ENCODE data around the gene PRRC2B.
"Not testable (repeated sequence)": the region's sequence is repeated elsewhere in the genome, so short reads cannot be mapped to it uniquely, and the experiment has no call there.

PRRC2B gene

DNA sequence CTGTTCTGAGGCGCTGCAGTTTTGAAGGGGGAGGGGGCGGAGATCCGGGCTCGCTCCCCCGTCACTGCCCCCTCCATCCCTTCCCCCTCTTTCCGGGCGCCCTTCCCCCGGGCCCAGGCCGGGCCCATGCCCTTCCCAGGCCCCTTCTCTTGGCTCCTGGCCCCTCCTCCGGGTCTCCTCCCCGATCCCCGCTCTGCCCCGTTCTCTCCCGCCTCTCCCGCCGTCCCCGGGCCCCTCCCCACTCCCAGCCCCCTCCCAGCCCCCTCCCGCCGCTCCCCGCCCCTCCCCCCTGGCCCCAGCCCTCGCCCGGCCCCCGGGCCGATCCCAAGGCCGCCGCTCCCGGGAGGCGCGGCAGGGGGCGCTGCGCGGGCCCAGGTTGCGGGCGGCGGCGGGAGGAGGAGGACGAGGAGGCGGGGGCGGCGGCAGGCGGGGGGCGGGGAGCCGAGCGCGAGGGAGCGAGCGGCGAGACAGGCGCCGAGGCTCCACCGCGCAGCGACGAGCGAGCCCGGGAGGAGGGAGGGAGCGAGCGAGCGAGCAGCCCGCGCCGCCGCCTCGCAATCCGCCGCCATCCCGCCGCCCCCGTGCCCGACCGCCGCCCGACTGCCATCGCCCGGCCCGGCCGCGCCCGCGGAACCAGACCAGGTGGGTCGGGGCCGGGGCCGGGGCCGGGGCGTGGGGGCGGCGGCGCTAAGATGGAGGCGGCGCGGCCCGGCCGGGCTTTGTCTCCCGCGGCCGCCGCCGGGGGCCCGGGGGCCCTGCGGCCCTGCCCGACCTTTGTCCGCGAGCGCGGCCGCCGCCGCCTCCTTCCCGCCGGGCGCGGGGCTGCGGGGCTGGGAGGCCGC lies at the start of gene PRRC2B:
PRRC2B (plus strand) TSS at position 465 of the 842 bp plus-strand sequence. CDS start 36,059 bp downstream, outside the sequence.
- DNase-seq, result peak in 1 of 2 experiments; percentile 55

DNA sequence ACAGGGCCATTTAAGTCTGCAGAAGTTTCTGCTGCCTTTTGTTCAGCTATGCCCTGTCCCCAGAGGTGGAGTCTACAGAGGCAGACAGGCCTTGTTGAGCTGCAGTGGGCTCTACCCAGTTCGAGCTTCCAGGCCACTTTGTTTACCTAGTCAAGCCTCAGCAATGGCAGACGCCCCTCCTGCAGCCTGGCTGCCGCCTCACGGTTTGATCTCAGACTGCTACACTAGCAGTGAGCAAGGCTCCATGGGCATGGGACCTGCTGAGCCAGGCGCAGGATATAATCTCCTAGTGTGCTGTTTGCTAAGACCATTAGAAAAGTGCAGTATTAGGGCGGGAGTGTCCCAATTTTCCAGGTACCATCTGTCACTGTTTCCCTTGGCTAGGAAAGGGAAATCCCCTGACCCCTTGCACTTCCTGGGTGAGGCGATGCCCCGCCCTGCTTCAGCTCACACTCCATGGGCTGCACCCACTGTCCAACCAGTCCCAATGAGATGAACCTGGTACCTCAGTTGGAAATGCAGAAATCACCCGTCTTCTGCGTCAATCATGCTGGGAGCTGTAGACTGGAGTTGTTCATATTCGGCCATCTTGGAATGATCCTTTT lies 48.9 kb upstream of the PRRC2B start:
- DNase-seq, result not testable (repeated sequence)

DNA sequence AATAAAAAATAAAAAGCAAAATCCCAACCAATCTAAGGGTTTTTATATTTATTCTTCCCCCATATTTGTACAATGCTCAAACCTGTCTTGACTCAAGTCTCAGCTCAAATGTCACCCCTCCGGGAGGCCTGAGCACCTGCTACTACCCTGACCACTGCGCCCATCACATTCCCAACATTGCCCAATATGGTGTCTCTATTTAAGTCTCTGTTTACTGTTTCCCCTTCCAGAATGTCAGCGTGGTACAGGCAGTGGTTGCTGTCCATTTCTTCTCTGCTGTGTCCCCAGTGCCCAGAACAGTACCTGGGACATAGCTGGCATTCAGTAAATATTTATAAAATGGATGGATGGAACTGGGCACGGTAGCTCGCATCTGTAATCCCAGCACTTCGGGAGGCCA lies 47.3 kb upstream of the PRRC2B start:
- no peak for DNase-seq

DNA sequence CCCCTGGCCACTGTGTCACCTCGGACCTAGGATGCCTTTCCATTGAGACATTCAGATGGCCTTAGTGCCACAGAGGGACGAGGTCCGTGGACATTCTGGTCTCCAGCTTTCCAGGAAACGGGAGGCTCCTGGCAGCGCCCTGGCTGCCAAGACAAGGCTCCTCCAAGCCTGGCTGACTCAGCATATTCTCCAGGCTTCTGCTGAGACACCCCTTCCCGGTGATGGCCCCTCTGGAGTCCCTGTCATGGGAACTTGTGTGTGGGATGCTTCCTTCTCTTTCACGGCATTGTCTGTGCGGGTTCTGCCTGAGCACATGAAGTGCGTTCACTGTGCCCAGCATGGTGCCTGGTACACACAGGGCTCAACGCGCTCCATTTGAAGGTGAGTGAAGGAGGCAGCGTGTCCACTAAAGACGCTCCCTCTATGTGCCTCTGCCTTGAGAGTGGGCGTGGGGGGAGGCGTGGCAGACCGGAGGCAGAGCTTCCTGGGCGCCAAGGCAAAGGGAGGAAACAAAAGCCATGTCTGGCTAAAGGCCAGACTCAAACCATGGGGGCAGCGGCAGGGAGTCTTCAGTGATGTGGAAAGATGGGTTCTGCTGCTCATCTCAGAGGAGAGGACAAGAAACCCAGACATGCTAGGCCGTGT lies 46.4 kb upstream of the PRRC2B start:
- no peak for DNase-seq

DNA sequence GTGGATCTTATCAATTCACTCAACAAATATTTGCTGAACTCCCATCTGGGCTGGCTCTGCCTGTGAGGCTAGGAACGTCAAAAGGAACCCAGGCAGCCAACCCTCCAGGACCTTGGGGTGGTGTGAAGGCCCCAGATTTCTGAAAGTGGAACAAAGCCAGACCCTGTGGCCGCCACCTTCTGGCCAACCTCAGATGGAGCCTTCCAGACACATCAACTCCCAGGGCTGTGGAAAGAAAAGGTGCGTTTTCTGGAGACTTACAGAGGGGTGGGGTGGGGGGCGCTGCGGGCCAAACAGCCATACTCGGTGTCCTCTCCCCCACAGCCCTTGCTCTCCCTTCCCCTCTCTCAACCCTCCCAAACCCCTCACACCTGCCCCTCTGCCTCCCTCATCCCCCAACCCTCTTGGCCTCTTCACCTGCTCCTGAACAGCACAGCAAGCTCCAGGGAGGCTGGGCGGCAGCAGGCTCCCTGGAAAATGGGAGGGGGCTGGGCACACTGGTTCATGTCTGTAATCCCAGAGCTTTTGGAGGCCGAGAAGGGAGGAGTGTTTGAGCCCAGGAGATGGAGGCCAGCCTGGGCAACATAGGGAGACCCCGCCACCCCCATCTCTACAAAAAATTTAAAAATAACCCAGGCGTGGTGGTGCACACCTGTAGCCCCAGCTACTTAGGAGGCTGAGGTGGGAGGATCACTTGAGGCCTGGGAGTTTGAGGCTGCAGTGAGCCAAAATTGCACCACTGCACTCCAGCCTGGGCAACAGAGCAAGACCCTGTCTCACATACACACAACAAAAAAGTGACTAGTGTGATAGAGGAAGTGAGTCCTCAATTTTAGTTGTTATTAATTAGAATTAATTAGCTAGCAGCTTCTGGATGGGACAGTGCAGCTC lies 45.0 kb upstream of the PRRC2B start:
- DNase-seq, result no peak

DNA sequence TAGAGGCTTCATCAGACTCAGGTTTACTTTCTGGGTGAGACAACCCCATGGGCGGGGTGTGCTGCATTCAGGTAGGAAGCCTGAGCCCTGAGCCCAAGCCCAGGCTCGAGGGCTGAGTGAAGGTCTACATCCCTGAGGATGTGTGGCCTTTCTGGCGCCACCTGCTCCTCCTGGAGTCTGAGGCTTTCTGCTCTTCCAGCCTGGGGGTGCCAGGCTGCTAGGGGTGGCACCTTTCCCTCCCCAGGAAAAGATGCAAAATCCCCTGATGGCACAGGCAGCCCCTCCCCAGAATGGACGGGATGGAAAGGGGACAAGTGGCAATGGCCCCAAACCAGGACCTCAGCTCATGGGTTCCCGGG lies 44.4 kb upstream of the PRRC2B start:
- DNase-seq, result no peak

DNA sequence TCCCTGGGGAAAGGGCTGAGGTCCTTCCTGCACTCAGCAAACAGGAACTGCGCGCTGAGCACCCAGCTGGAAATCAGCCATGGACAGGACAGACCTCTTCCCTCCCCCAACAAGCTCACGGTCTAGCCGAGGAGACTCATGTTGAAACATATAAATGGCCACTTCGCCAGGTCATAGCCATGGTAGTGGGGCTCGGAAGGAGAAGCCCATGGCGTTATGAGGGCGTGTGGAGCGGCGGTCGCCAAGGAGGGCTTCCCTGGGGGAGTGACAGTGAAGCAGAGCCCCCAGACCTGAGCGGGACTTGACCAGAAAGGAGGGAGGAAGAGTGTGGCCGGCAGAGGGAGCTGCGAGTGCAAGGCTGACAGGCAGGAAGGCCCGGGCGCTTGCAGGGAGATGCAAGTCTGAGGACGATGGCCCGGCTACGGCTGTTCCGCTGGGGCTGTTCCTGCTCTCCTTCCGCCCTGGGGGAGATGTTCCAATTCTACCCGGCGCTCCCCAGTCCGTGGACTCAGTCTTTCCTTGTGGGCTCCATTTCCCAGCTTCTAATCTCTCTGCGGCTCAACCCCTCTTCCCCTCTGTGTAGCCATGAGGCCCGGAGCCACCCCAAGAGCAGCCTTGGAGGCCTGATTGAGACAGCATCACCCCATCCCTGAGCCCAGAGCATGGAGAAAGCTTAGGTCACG lies 43.9 kb upstream of the PRRC2B start:
- peak in 1 of 2 experiments; percentile 37 for DNase-seq

DNA sequence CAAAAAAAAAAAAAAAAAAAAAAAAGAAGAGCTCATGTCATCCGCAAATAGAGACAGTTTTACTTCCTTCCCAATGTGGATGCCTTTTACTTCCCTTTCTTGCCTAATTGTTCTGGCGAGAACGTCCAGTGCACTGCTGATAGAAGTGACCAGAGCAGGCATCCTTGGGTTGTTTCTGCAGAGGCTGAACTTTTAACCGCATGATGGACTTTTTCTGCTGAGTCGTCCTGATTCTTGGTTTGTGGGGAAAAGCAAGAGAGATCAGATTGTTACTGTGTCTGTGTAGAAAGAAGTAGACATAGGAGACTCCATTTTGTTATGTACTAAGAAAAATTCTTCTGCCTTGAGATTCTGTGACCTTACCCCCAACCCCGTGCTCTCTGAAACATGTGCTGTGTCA lies 37.4 kb upstream of the PRRC2B start:
- not testable (repeated sequence) for DNase-seq

DNA sequence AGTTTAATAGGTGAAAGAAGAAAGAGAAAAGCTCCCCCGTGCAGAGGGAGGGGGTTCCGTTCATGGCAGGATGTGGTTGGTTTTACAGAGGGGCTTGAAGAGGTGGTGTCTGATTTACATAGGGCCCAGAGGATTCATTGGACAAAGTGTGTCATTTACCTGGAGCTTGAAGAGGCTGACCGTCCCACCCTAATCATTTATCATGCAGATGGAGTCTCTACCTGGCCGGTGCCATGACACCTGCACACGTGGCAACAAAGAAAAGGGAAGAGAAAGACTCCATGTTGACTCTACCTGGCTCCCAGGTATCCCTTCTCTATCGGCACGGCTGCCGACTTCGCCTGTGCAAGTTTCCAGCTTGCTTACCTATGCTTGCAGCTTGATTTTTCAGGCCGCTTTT lies 35.3 kb upstream of the PRRC2B start:
- DNase-seq, result no peak

DNA sequence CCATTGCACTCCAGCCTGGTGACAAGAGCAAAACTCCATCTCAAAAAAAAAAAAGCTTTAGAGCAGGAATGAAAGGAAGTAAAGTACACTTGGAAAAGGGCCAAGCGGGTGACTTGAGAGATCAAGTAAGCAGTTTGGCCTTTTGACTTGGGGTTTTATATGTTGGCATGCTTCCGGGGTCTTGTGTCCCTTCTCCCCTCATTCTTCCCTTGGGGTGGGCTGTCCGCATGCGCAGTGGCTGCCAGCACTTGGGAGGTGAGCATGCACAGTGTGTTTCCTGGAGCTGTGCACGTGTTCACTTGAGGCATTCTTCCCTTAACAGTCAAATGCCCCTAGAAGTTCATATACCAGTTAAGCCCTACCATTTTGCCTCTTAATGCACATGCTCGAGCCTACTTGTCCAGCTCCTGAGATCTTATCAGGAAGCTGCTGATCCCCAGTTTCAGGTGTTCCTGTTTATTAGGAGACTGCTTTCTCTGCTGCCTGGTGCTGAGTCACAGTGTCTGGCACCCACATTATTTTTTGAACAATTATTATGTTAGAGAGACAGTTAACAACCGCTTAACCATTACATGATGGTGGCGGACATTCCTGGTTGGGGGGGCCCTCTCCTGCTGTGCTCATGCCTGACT lies 32.6 kb upstream of the PRRC2B start:
- no peak for DNase-seq

DNA sequence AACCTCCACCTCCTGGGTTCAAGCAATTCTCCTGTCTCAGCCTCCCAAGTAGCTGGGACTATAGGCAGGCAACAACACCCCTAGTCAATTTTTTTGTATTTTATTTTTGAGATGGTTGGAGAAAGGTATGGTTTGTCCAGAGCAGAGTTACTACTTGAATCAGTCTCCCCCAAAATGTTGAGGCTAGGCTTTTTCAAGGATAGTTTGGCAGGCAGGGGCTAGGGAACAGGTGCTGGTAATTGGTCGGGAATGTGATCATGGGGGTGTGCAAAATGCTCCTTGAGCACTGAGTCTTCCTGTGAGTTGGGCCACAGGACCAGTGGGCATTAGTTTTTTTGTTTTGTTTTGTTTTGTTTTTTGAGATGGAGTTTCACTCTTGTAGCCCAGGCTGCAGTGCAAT lies 28.3 kb upstream of the PRRC2B start:
- no peak for DNase-seq

DNA sequence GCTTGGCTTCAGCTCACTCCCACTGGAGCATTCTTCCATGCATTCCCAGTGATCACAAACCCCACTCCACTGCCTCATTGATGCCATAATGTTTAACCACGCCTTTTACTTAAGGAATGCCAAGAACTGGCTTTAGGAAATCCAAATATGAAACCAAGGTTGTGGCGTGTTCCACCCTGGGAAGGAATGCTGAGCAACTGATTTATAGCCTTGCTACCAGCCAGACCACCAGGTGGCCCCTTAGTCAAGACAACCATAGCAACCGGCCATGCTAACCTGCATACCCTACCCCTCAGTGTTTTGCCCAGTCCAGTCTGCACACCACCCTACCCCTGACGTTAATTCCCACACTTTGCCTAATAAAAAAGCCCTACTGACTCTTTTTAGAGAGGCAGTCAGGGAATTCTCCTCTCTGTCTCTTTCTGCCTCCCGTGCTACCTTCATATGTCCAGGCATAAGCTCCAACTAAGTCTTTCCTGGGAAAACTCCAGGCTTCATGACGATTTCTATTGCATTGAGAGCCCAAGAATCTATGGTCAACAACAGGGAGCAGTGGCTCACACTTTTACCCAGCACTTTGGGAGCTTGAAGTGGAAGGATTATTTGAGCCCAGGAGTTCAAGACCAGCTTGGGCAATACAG lies 27.0 kb upstream of the PRRC2B start:
- DNase-seq, result no peak

DNA sequence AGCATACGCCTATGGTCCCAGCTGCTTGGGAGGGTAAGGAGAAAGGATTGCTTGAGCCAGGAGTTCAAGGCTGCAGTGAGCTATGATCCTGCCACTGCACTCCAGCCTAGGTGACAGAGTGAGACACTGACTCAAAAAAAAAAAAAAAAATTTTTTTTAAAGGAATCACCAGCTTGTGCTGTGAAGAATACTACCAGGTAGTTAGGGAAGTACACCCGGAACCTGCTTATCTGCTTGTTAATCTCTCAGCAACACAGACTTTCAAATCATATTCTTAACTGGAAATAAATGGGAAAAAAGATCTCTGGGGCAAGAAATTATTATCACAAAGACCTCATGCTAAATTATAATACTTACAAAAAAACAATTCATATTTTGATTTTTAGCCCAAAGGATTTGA lies 26.4 kb upstream of the PRRC2B start:
- DNase-seq, result no peak

DNA sequence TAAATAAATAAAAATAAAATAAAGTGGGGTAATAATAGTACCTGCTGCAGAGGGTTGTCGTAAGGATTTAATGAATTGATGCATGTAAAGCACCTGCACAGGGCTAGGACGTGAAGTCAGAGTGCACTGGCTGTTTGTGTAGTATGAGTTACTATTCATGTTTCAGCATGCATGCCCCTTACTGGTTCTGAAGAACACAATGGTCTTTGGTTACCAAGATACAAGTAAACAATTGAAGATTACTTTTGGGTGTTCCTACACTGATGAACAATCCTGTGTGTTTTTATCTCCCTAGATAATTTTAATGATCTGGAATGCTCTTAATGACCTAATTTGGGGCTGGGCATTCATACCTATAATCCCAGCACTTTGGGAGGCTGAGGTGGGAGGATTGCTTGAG lies 23.2 kb upstream of the PRRC2B start:
- DNase-seq, result no peak

DNA sequence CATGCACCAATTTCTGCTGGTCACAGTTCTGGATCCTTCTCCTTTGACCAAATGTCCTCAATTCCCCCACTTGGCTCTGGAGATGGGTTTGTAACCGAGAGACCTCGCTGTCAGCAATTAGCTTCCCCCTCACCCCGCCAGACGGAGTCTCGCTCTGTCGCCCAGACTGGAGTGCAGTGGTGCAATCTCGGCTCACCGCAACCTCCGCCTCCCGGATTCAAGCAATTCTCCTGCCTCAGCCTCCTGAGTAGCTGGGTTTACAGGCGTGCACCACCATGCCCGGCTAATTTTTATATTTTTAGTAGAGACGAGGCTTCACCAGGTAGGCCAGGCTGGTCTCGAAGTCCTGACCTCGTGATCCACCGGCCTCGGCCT lies 21.3 kb upstream of the PRRC2B start:
- DNase-seq, result not testable (repeated sequence)

DNA sequence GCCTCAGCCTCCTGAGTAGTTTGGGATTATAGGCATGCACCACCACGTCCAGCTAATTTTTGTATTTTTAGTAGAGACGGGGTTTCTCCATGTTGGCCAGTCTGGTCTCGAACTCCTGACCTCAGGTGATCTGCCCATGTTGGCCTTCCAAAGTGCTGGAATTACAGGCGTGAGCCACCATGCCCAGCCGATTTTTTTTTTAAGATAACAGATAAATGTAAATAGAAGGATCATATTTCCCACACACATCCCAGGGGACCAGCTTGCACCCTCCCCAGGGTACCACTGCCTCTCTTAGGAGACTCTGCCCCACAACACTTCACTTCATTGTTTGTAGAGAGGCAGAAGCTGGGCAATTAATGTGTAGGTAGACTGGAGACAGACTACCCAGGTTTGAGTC lies 19.2 kb upstream of the PRRC2B start:
- DNase-seq, result not testable (repeated sequence)

DNA sequence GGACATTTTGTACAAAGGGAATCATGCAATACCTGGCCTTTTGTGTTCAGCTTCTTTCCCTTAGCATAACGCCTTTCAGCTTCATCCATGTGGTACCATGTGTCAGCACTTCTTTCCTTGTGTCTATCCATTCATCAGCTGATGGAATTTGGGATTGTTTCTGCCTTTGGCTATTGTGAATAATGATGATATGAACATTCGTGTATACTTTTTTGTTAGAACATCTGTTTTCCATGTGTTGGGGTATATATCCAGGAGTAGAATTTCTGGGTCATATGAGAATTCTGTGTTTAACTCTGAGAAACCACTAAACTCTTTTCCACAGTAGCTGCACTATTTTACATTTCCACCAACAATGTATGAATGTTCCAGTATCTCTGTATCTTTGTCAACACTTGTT lies 14.8 kb upstream of the PRRC2B start:
- DNase-seq, result no peak

DNA sequence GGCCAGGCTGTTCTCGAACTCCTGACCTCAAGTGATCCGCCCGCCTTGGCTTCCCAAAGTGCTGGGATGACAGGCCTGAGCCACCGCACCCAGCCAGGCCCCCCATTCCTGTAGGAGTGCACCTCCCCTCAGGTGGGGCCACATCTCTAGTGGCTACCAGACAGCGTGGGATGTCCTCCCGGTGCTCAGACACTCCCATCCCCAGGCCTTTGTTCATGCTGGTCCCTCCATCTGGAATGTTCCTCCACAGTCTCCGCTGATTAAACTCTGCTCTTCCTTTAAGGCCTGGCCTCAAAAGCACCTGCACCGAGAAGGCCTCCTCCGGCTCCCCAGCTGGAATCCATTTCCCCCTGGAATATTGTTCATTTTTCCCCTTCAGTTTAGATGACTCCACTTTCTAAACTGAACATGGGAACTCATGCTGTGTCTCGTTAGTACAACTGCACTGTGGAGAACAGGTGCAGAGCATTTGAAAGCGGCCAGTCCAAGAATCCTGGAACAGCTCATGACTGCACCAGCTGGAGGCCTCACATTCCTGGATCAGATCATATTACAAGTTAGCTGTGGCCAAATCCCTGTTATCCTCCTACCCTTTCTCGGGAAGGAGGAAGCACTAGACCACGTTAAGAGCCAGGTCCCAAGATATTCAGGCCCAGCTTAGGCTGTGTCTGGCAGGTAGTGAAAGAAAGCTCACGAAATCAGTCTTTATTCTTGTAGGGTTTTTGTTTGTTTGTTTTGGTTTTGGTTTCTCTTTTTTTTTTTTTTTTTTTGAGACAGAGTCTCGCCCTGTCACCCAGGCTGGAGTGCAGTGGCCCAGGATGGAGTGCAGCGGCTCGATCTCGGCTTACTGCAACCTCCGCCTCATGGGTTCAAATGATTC lies 10.8 kb upstream of the PRRC2B start:
- peak; percentile 38 to 63 for DNase-seq

DNA sequence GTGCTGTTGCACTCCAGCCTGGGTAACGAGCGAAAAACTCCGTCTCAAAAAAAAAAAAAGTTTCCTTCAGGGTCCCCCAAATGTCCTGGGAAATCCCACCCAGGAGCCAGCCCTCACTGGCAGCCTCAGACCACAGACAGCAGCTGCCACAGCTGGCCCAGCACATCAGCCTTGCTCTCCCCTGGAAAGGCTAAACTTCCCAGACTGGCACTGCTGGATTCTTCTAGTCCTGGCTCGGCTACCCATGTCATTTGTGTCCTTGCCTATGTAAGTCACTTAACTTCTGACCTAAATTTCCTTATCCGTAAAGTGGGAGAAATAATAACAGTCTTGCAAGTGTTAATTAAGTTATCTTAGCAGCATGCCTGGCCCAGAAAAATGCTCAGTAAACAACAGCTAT lies 8.6 kb upstream of the PRRC2B start:
- DNase-seq, result no peak

DNA sequence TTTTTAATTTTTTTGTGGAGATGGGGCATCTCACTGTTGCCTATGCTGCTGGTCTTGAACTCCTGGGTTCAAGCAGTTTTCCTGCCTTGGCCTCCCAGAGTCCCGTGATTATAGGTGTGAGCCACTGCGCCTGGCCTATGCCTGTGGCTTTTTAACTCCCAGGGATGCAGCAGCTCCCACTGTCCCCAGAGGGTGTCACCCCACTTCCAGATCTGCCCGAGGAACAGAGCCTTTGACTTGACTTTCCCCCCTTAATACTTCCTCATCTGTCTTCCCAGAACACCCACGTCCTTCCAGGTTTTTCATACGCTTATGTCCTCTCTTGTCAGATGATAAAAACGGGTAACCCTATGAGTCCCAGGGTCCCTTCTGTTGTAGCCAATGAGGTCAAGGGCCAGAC lies 7.6 kb upstream of the PRRC2B start:
- no peak for DNase-seq

Data from NCI-H187 (cell line).